ENCODE measurements around the gene GPR176.

Gene GPR176

GRCh38 chr15:39786447-39787056, 133.5 kb downstream of the GPR176 start:
- no peak overlapping the region for H3K27ac ChIP-seq (ENCODE audit: low read depth, low read length)
- no peaks in the 10 kb centered on the region for H3K27me3 ChIP-seq (ENCODE audit: insufficient read depth, low read length)
- peaks cover 60% of the 10 kb centered on the region for H3K4me1 ChIP-seq (ENCODE audit: control insufficient read depth, insufficient read depth, low read length, unreplicated experiment)
- H2AFZ ChIP-seq (ENCODE audit: low read length, unreplicated experiment), result no peak overlapping the region
- no peaks in the 10 kb centered on the region for H3K36me3 ChIP-seq (ENCODE audit: insufficient read depth, low read length)
- H3K79me2 ChIP-seq (ENCODE audit: control insufficient read depth, insufficient read depth, low read length, unreplicated experiment), result peaks cover 15% of the 10 kb centered on the region
- H3K4me3 ChIP-seq (ENCODE audit: low read depth, low read length), result no peak overlapping the region

- no peak overlapping the region for H3K27ac ChIP-seq (ENCODE audit: low read depth, low read length)
- no peaks in the 10 kb centered on the region for H3K27me3 ChIP-seq (ENCODE audit: insufficient read depth, low read length)
- H3K4me3 ChIP-seq (ENCODE audit: low read depth, low read length), result no peak overlapping the region
- H3K79me2 ChIP-seq (ENCODE audit: control insufficient read depth, insufficient read depth, low read length, unreplicated experiment), result peaks cover 15% of the 10 kb centered on the region
- no peak overlapping the region for H2AFZ ChIP-seq (ENCODE audit: low read length, unreplicated experiment)
- peaks cover 60% of the 10 kb centered on the region for H3K4me1 ChIP-seq (ENCODE audit: control insufficient read depth, insufficient read depth, low read length, unreplicated experiment)
- no peaks in the 10 kb centered on the region for H3K36me3 ChIP-seq (ENCODE audit: insufficient read depth, low read length)
Observed at GRCh38 chr15:39785841-39786240, 134.2 kb downstream of the GPR176 start.

GRCh38 chr15:39785139-39785538, 134.9 kb downstream of the GPR176 start:
- peaks cover 60% of the 10 kb centered on the region for H3K4me1 ChIP-seq (ENCODE audit: control insufficient read depth, insufficient read depth, low read length, unreplicated experiment)
- no peak overlapping the region for H3K27ac ChIP-seq (ENCODE audit: low read depth, low read length)
- peaks cover 15% of the 10 kb centered on the region for H3K79me2 ChIP-seq (ENCODE audit: control insufficient read depth, insufficient read depth, low read length, unreplicated experiment)
- H3K27me3 ChIP-seq (ENCODE audit: insufficient read depth, low read length), result no peaks in the 10 kb centered on the region
- H3K4me3 ChIP-seq (ENCODE audit: low read depth, low read length), result no peak overlapping the region
- H3K36me3 ChIP-seq (ENCODE audit: insufficient read depth, low read length), result no peaks in the 10 kb centered on the region
- no peak overlapping the region for H2AFZ ChIP-seq (ENCODE audit: low read length, unreplicated experiment)

DNA sequence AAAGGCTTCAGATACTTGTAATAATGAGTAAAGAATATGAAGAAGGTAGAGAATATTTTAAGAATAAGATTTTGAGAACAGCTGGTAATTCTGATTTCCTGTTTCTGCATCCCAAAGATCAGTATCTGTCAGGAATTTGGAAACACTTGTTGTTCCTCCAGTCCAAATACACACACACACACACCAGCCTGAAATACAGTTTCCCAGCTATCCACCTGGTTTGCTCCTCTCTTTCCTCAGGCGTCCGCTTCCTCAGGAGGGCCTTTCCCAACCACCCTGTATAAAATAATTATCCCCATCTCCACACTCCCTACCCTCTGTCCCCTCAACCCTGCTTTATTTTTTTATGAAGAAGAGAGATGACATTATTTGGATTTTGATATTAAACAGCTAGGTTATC, 135.4 kb downstream of the GPR176 start:
- peaks cover 56% of the 10 kb centered on the region for H3K4me1 ChIP-seq (ENCODE audit: control insufficient read depth, insufficient read depth, low read length, unreplicated experiment)
- no peaks in the 10 kb centered on the region for H3K27me3 ChIP-seq (ENCODE audit: insufficient read depth, low read length)
- H3K36me3 ChIP-seq (ENCODE audit: insufficient read depth, low read length), result no peaks in the 10 kb centered on the region
- peaks cover 15% of the 10 kb centered on the region for H3K79me2 ChIP-seq (ENCODE audit: control insufficient read depth, insufficient read depth, low read length, unreplicated experiment)
- H2AFZ ChIP-seq (ENCODE audit: low read length, unreplicated experiment), result no peak overlapping the region
- H3K4me3 ChIP-seq (ENCODE audit: low read depth, low read length), result peak overlapping the region; percentile 92
- no peak overlapping the region for H3K27ac ChIP-seq (ENCODE audit: low read depth, low read length)

GRCh38 chr15:39784125-39784524, 135.9 kb downstream of the GPR176 start:
- Histone ChIP-seq H3K4me3 (ENCODE audit: low read depth, low read length) (peak overlapping the region; percentile 92), H3K27ac (ENCODE audit: low read depth, low read length) (peak overlapping the region; percentile 9; the same call in 1 of the 2 replicates), H2AFZ (ENCODE audit: low read length, unreplicated experiment) (no peak overlapping the region)

DNA sequence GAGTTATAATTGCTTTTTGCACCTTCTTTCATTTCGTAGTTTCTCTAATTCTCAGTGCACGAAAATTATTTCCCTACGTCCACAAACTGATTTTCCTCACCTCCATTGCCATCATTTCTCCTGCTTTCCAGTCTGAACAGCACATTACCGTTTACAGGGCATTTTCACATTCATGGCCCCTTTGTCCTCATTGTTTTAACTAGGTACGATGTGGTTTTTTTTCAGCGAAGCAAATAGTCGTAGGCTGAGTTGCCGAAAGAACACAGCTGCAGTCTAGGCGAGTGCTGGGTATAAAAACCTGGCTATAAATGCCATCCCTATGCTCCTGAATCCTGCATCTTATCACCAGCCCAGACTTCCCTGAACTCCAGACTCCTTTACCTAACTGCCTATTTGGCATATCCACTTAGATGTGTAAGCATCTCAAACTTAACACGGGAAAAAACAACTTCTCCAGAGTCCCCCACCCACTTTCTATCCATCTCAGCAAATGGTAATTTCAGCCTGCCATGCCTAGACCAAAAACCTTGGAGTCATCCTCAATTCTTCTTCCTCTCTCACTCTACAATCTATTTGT, 136.7 kb downstream of the GPR176 start:
- H2AFZ ChIP-seq (ENCODE audit: low read length, unreplicated experiment), result peak overlapping the region; percentile 69

More at GRCh38 chr15:39784125-39784524, 135.9 kb downstream of the GPR176 start:
- Histone ChIP-seq H3K4me1 (ENCODE audit: control insufficient read depth, insufficient read depth, low read length, unreplicated experiment) (peaks cover 50% of the 10 kb centered on the region), H3K27me3 (ENCODE audit: insufficient read depth, low read length) (no peaks in the 10 kb centered on the region), H3K79me2 (ENCODE audit: control insufficient read depth, insufficient read depth, low read length, unreplicated experiment) (peaks cover 15% of the 10 kb centered on the region), H3K36me3 (ENCODE audit: insufficient read depth, low read length) (no peaks in the 10 kb centered on the region)

DNA sequence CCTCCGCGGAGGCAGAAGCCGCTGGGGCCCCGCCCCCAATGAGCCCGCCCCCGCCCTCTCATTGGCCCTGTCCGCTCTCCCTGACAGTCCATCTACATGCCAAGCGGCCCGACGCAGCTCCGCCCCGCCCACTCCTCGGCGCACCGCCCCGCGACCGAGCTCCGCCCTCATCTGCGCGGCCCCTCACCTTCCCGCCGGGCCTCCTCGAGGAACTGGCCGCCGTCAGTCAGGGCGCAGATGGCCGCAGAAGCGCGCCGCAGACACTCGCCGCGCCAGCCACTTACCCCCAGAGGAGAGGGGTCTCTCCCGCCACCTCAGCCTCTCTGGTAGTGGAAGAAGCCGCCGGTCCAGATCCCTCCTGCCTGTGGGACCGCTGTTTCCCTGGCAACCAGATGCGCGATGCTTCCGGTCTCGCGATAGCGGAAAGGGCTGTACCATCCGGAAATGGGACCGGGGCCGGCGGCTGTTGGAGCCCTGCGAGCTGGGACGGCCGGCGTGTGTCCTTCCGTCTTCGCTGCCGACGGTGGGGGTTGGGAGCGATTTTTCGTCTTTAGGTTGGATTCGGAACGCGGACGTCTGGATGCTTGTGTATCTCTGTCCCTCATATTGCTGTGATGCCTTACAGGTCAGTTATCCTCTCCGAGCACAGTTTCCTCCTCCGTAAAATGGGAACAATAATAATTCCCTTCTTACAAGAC, 137.5 kb downstream of the GPR176 start, which contains the start of gene FSIP1:
TSS of gene FSIP1 (minus strand) at position 401 of the 698 bp plus-strand sequence. CDS start 6,317 bp downstream, outside the sequence.
- H2AFZ ChIP-seq (ENCODE audit: low read length, unreplicated experiment), result peak within 1 kb of the TSS; percentile 99
- no peaks in the 10 kb centered on the region for H3K27me3 ChIP-seq (ENCODE audit: insufficient read depth, low read length)
- H3K4me3 ChIP-seq (ENCODE audit: low read depth, low read length), result peak within 1 kb of the TSS; percentile 92
- H3K27ac ChIP-seq (ENCODE audit: low read depth, low read length), result peak within 1 kb of the TSS; percentile 66
- peaks cover 15% of the 10 kb centered on the region for H3K79me2 ChIP-seq (ENCODE audit: control insufficient read depth, insufficient read depth, low read length, unreplicated experiment)
- no peaks in the 10 kb centered on the region for H3K36me3 ChIP-seq (ENCODE audit: insufficient read depth, low read length)
- peaks cover 35% of the 10 kb centered on the region for H3K4me1 ChIP-seq (ENCODE audit: control insufficient read depth, insufficient read depth, low read length, unreplicated experiment)

More for the DNA sequence above, 136.7 kb downstream of the GPR176 start:
- Histone ChIP-seq H3K4me1 (ENCODE audit: control insufficient read depth, insufficient read depth, low read length, unreplicated experiment) (peaks cover 43% of the 10 kb centered on the region), H3K27ac (ENCODE audit: low read depth, low read length) (peak overlapping the region; percentile 66; the same call in 1 of the 2 replicates), H3K79me2 (ENCODE audit: control insufficient read depth, insufficient read depth, low read length, unreplicated experiment) (peaks cover 15% of the 10 kb centered on the region), H3K4me3 (ENCODE audit: low read depth, low read length) (peak overlapping the region; percentile 92), H3K27me3 (ENCODE audit: insufficient read depth, low read length) (no peaks in the 10 kb centered on the region), H3K36me3 (ENCODE audit: insufficient read depth, low read length) (no peaks in the 10 kb centered on the region)

GRCh38 chr15:39781967-39782302, 138.1 kb downstream of the GPR176 start:
- peak overlapping the region; percentile 92 for H3K4me3 ChIP-seq (ENCODE audit: low read depth, low read length)
- peaks cover 29% of the 10 kb centered on the region for H3K4me1 ChIP-seq (ENCODE audit: control insufficient read depth, insufficient read depth, low read length, unreplicated experiment)
- peak overlapping the region; percentile 46 for H3K27ac ChIP-seq (ENCODE audit: low read depth, low read length)

GRCh38 chr15:39781147-39781966, 138.7 kb downstream of the GPR176 start:
- H3K36me3 ChIP-seq (ENCODE audit: insufficient read depth, low read length), result no peaks in the 10 kb centered on the region
- no peak overlapping the region for H3K27ac ChIP-seq (ENCODE audit: low read depth, low read length)
- H3K79me2 ChIP-seq (ENCODE audit: control insufficient read depth, insufficient read depth, low read length, unreplicated experiment), result peaks cover 15% of the 10 kb centered on the region
- peak overlapping the region; percentile 92 for H3K4me3 ChIP-seq (ENCODE audit: low read depth, low read length)
- H2AFZ ChIP-seq (ENCODE audit: low read length, unreplicated experiment), result no peak overlapping the region
- H3K4me1 ChIP-seq (ENCODE audit: control insufficient read depth, insufficient read depth, low read length, unreplicated experiment), result peaks cover 26% of the 10 kb centered on the region
- no peaks in the 10 kb centered on the region for H3K27me3 ChIP-seq (ENCODE audit: insufficient read depth, low read length)

More at GRCh38 chr15:39781967-39782302, 138.1 kb downstream of the GPR176 start:
- no peaks in the 10 kb centered on the region for H3K36me3 ChIP-seq (ENCODE audit: insufficient read depth, low read length)
- H3K79me2 ChIP-seq (ENCODE audit: control insufficient read depth, insufficient read depth, low read length, unreplicated experiment), result peaks cover 15% of the 10 kb centered on the region
- H3K27me3 ChIP-seq (ENCODE audit: insufficient read depth, low read length), result no peaks in the 10 kb centered on the region
- H2AFZ ChIP-seq (ENCODE audit: low read length, unreplicated experiment), result peak overlapping the region; percentile 99

GRCh38 chr15:39778021-39778420, 142.0 kb downstream of the GPR176 start:
- Histone ChIP-seq H3K36me3 (ENCODE audit: insufficient read depth, low read length) (no peaks in the 10 kb centered on the region), H3K27ac (ENCODE audit: low read depth, low read length) (no peak overlapping the region), H3K79me2 (ENCODE audit: control insufficient read depth, insufficient read depth, low read length, unreplicated experiment) (no peaks in the 10 kb centered on the region), H3K4me1 (ENCODE audit: control insufficient read depth, insufficient read depth, low read length, unreplicated experiment) (no peaks in the 10 kb centered on the region), H2AFZ (ENCODE audit: low read length, unreplicated experiment) (no peak overlapping the region), H3K27me3 (ENCODE audit: insufficient read depth, low read length) (no peaks in the 10 kb centered on the region), H3K4me3 (ENCODE audit: low read depth, low read length) (no peak overlapping the region)

Data from ACC112 (cell line).